ENCODE results near the gene METTL1.

Gene METTL1

DNA sequence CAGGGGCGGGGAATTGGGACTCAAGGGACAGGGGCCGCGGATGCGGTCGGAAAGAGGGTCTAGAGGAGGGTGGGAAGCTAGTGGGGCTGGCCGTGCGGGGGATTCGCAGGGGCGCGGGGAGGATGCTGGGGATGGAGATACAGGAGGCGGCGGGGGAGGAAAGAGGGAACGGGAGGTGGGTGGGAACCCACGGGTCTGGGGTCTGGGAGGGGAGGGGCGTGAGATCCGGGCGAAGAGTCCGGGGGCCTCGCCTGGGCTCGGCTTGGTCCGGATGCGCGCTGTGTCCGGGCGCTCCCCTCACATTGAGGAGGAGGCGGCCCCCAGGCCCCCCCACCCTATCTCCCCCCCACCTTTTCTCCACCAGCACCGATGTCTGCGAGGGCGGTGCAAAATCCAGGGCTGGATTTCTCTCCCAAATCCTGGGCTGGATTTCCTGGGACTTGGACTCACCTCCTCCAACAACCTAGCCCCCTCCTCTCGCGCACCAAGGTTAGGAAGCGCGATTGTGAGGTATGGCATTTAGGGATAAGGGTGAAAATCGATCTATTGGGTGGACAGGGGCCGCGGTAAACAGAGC, 33.2 kb downstream of the METTL1 start, which contains the start of gene AGAP2:
Gene AGAP2 (minus strand): TSS at position 82 of the 577 bp plus-strand sequence. CDS start 496 bp downstream, outside the sequence.
- H3K9me3 ChIP-seq (ENCODE audit: control insufficient read depth, insufficient read depth, low read length): no peaks in the 10 kb centered on the region
- peaks cover 6% of the 10 kb centered on the region for H3K4me1 ChIP-seq (ENCODE audit: control insufficient read depth, insufficient read depth, low read length)
- peaks cover 84% of the 10 kb centered on the region for H3K27me3 ChIP-seq (ENCODE audit: control insufficient read depth, insufficient read depth, low read length)
- H3K36me3 ChIP-seq (ENCODE audit: control insufficient read depth, insufficient read depth, low read length): no peaks in the 10 kb centered on the region
- no peak within 1 kb of the TSS for H3K9ac ChIP-seq (ENCODE audit: low read depth, low read length)
- peak within 1 kb of the TSS; percentile 41 for H3K4me3 ChIP-seq (ENCODE audit: low read depth, low read length)

- Histone ChIP-seq H3K27me3 (ENCODE audit: control insufficient read depth, insufficient read depth, low read length) (peaks cover 90% of the 10 kb centered on the region), H3K9ac (ENCODE audit: low read depth, low read length) (no peak overlapping the region), H3K9me3 (ENCODE audit: control insufficient read depth, insufficient read depth, low read length) (no peaks in the 10 kb centered on the region), H3K4me3 (ENCODE audit: low read depth, low read length) (peak overlapping the region; percentile 56), H3K36me3 (ENCODE audit: control insufficient read depth, insufficient read depth, low read length) (no peaks in the 10 kb centered on the region), H3K4me1 (ENCODE audit: control insufficient read depth, insufficient read depth, low read length) (peaks cover 6% of the 10 kb centered on the region)
Measured at GRCh38 chr12:57737467-57738460, 34.1 kb downstream of the METTL1 start.

DNA sequence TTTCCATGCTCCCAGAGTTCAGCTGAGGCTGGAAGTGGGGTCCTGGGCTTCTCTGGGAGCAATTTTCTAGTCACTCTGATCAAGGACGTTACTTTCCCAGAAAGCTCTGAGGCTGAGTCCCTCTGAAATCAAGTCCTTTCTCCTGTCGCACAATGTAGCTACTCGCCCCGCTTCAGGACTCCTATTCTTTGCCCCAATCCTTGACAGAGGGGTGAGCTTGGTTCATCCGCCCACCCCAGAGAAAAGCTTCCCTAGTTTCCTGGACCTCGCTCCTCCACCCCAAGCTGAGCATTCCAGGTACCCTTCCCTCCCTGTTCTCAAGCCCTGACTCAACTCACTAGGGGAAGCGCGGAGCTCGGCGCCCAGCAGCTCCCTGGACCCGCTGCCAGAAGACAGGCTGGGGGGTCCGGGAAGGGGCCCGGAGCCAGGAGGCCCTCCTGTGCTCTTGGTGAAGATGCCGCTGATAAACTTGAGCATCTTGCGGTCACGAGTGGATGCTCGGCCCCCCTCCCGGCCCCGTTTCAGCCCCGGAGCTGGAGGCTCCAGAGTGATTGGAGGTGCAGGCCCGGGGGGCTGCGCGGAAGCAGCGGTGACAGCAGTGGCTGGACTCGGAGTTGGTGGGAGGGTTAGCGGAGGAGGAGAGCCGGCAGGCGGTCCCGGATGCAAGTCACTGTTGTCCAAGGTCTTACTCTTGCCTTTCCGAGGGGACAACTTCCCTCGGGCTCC, 35.0 kb downstream of the METTL1 start:
- Histone ChIP-seq H3K27me3 (ENCODE audit: control insufficient read depth, insufficient read depth, low read length) (peaks cover 93% of the 10 kb centered on the region), H3K9me3 (ENCODE audit: control insufficient read depth, insufficient read depth, low read length) (no peaks in the 10 kb centered on the region), H3K9ac (ENCODE audit: low read depth, low read length) (no peak overlapping the region), H3K4me3 (ENCODE audit: low read depth, low read length) (peak overlapping the region; percentile 56), H3K4me1 (ENCODE audit: control insufficient read depth, insufficient read depth, low read length) (peaks cover 6% of the 10 kb centered on the region), H3K36me3 (ENCODE audit: control insufficient read depth, insufficient read depth, low read length) (no peaks in the 10 kb centered on the region)

- Histone ChIP-seq H3K9ac (ENCODE audit: low read depth, low read length) (no peak overlapping the region), H3K27me3 (ENCODE audit: control insufficient read depth, insufficient read depth, low read length) (peaks cover 93% of the 10 kb centered on the region), H3K4me3 (ENCODE audit: low read depth, low read length) (peak overlapping the region; percentile 56), H3K4me1 (ENCODE audit: control insufficient read depth, insufficient read depth, low read length) (peaks cover 6% of the 10 kb centered on the region), H3K36me3 (ENCODE audit: control insufficient read depth, insufficient read depth, low read length) (no peaks in the 10 kb centered on the region), H3K9me3 (ENCODE audit: control insufficient read depth, insufficient read depth, low read length) (no peaks in the 10 kb centered on the region)
Measured at GRCh38 chr12:57735952-57736740, 35.8 kb downstream of the METTL1 start.

- Histone ChIP-seq H3K9me3 (ENCODE audit: control insufficient read depth, insufficient read depth, low read length) (no peaks in the 10 kb centered on the region), H3K9ac (ENCODE audit: low read depth, low read length) (no peak overlapping the region), H3K36me3 (ENCODE audit: control insufficient read depth, insufficient read depth, low read length) (no peaks in the 10 kb centered on the region), H3K27me3 (ENCODE audit: control insufficient read depth, insufficient read depth, low read length) (peaks cover 93% of the 10 kb centered on the region), H3K4me3 (ENCODE audit: low read depth, low read length) (peak overlapping the region; percentile 56), H3K4me1 (ENCODE audit: control insufficient read depth, insufficient read depth, low read length) (peaks cover 6% of the 10 kb centered on the region)
Measured at GRCh38 chr12:57735198-57735855, 36.6 kb downstream of the METTL1 start.

- no peak overlapping the region for H3K9ac ChIP-seq (ENCODE audit: low read depth, low read length)
- peaks cover 6% of the 10 kb centered on the region for H3K4me1 ChIP-seq (ENCODE audit: control insufficient read depth, insufficient read depth, low read length)
- no peaks in the 10 kb centered on the region for H3K36me3 ChIP-seq (ENCODE audit: control insufficient read depth, insufficient read depth, low read length)
- H3K27me3 ChIP-seq (ENCODE audit: control insufficient read depth, insufficient read depth, low read length): peaks cover 93% of the 10 kb centered on the region
- no peak overlapping the region for H3K4me3 ChIP-seq (ENCODE audit: low read depth, low read length)
- H3K9me3 ChIP-seq (ENCODE audit: control insufficient read depth, insufficient read depth, low read length): no peaks in the 10 kb centered on the region
Measured at GRCh38 chr12:57734591-57734990, 37.3 kb downstream of the METTL1 start.

DNA sequence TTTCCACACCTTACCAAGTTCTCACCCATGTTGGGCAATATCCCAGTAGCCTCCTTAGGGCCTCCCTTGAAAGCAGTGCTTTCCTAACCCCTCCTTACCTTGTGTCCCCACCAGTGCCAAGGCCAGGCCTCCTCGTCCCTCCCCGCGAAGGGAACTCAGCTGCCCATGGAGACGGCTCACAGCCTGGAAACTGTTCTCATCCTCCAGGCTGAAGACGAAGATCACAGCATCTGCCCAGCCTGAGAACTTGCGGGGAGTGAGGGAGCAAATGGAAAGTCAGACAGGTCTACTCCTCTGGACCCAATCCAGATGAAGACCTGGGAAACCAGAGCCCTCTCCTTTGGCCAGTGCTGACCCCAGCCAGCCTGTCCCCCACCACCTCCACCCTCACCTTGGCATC, 38.0 kb downstream of the METTL1 start:
- H3K9me3 ChIP-seq (ENCODE audit: control insufficient read depth, insufficient read depth, low read length): no peaks in the 10 kb centered on the region
- H3K9ac ChIP-seq (ENCODE audit: low read depth, low read length): no peak overlapping the region
- H3K27me3 ChIP-seq (ENCODE audit: control insufficient read depth, insufficient read depth, low read length): peaks cover 92% of the 10 kb centered on the region
- no peaks in the 10 kb centered on the region for H3K36me3 ChIP-seq (ENCODE audit: control insufficient read depth, insufficient read depth, low read length)
- peaks cover 6% of the 10 kb centered on the region for H3K4me1 ChIP-seq (ENCODE audit: control insufficient read depth, insufficient read depth, low read length)
- no peak overlapping the region for H3K4me3 ChIP-seq (ENCODE audit: low read depth, low read length)

GRCh38 chr12:57732726-57733593, 38.9 kb downstream of the METTL1 start:
- H3K9ac ChIP-seq (ENCODE audit: low read depth, low read length): no peak overlapping the region
- peaks cover 6% of the 10 kb centered on the region for H3K4me1 ChIP-seq (ENCODE audit: control insufficient read depth, insufficient read depth, low read length)
- H3K9me3 ChIP-seq (ENCODE audit: control insufficient read depth, insufficient read depth, low read length): no peaks in the 10 kb centered on the region
- peaks cover 98% of the 10 kb centered on the region for H3K27me3 ChIP-seq (ENCODE audit: control insufficient read depth, insufficient read depth, low read length)
- H3K36me3 ChIP-seq (ENCODE audit: control insufficient read depth, insufficient read depth, low read length): no peaks in the 10 kb centered on the region
- H3K4me3 ChIP-seq (ENCODE audit: low read depth, low read length): no peak overlapping the region

DNA sequence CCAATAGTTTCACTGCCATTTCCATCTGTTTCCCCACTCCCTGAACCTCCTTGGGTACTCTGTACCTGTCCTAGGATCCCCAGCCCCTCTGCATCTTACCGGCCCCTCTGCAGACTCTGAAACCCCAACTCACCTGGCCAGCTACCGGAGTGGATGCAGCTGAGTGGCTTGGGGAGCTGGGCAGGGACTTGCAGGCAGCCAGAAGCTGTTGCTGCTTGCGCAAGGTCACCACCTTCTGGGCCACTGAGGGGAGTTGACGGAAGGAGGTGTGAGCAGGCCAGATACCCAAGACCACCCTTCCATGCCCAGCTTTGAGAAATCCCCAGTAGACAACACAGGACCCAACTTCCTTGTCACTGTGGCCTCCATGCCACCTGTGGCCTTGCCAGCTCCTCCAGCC, 39.6 kb downstream of the METTL1 start:
- H3K4me3 ChIP-seq (ENCODE audit: low read depth, low read length): no peak overlapping the region
- H3K27me3 ChIP-seq (ENCODE audit: control insufficient read depth, insufficient read depth, low read length): peaks cover 98% of the 10 kb centered on the region
- H3K4me1 ChIP-seq (ENCODE audit: control insufficient read depth, insufficient read depth, low read length): peaks cover 6% of the 10 kb centered on the region
- H3K9ac ChIP-seq (ENCODE audit: low read depth, low read length): no peak overlapping the region
- no peaks in the 10 kb centered on the region for H3K36me3 ChIP-seq (ENCODE audit: control insufficient read depth, insufficient read depth, low read length)
- H3K9me3 ChIP-seq (ENCODE audit: control insufficient read depth, insufficient read depth, low read length): no peaks in the 10 kb centered on the region

GRCh38 chr12:57731411-57732080, 40.4 kb downstream of the METTL1 start:
- H3K9me3 ChIP-seq (ENCODE audit: control insufficient read depth, insufficient read depth, low read length): no peaks in the 10 kb centered on the region
- H3K9ac ChIP-seq (ENCODE audit: low read depth, low read length): no peak overlapping the region
- H3K36me3 ChIP-seq (ENCODE audit: control insufficient read depth, insufficient read depth, low read length): no peaks in the 10 kb centered on the region
- H3K27me3 ChIP-seq (ENCODE audit: control insufficient read depth, insufficient read depth, low read length): peaks cover 98% of the 10 kb centered on the region
- peaks cover 4% of the 10 kb centered on the region for H3K4me1 ChIP-seq (ENCODE audit: control insufficient read depth, insufficient read depth, low read length)
- no peak overlapping the region for H3K4me3 ChIP-seq (ENCODE audit: low read depth, low read length)

All from iPS-15b (cell line).